ENCODE measurements around the gene GPATCH2.

GPATCH2 gene

GRCh38 chr1:217574265-217574949 is 56.5 kb downstream of the GPATCH2 start:
- DNase-seq: no peak

- DNase-seq: no peak
Measured at GRCh38 chr1:217569021-217569420, 61.9 kb downstream of the GPATCH2 start.

GRCh38 chr1:217568200-217568599 is 62.7 kb downstream of the GPATCH2 start:
- DNase-seq: no peak

- no peak for DNase-seq
Measured at GRCh38 chr1:217564833-217565232, 66.1 kb downstream of the GPATCH2 start.

GRCh38 chr1:217564207-217564606 is 66.7 kb downstream of the GPATCH2 start:
- no peak for DNase-seq

GRCh38 chr1:217563179-217563578 is 67.7 kb downstream of the GPATCH2 start:
- DNase-seq: no peak

- no peak for DNase-seq
Measured at GRCh38 chr1:217562229-217562878, 68.5 kb downstream of the GPATCH2 start.

- no peak for DNase-seq
Measured at GRCh38 chr1:217561446-217561845, 69.4 kb downstream of the GPATCH2 start.

GRCh38 chr1:217554849-217555248 is 76.0 kb downstream of the GPATCH2 start:
- no peak for DNase-seq

GRCh38 chr1:217553949-217554509 is 76.9 kb downstream of the GPATCH2 start:
- DNase-seq: no peak

GRCh38 chr1:217552339-217552951 is 78.4 kb downstream of the GPATCH2 start:
- no peak for DNase-seq

- no peak for DNase-seq
Measured at GRCh38 chr1:217542837-217543236, 88.1 kb downstream of the GPATCH2 start.

GRCh38 chr1:217542136-217542777 is 88.6 kb downstream of the GPATCH2 start:
- DNase-seq: no peak

GRCh38 chr1:217540321-217540720 is 90.6 kb downstream of the GPATCH2 start:
- no peak for DNase-seq

- DNase-seq: no peak
Measured at GRCh38 chr1:217539510-217539909, 91.4 kb downstream of the GPATCH2 start.

GRCh38 chr1:217535601-217536377 is 95.1 kb downstream of the GPATCH2 start:
- DNase-seq: no peak

- DNase-seq: no peak
Measured at GRCh38 chr1:217534566-217534965, 96.3 kb downstream of the GPATCH2 start.

GRCh38 chr1:217528271-217528670 is 102.6 kb downstream of the GPATCH2 start:
- no peak for DNase-seq

- DNase-seq: no peak
Measured at GRCh38 chr1:217527151-217527550, 103.7 kb downstream of the GPATCH2 start.

- no peak for DNase-seq
Measured at GRCh38 chr1:217526636-217527035, 104.3 kb downstream of the GPATCH2 start.

GRCh38 chr1:217525773-217526490 is 105.0 kb downstream of the GPATCH2 start:
- no peak for DNase-seq

All from hematopoietic multipotent progenitor cell treated with erythropoietin and hydrocortisone succinate and interleukin-3 and kit ligand, for 8 days (in vitro differentiated cells).